Tibial nerve (tissue), 4 donors: ENCODE measurements around the gene HRH1. TPM values are rescaled to one million over a fixed set of nuclear protein-coding genes. Genes with fewer than 3 reads are reported as not detected.

ENCODE experiments used
- DNase-seq, 2 donors: peaks; one replicate each; pipeline ENCODE4 v3.0.0-alpha.2; 2019; ENCODE audit warnings: low spot score in 2 of 2
- H3K27ac ChIP-seq, 4 donors: fragments of 200-600 bp; sonication (generic) in 3 of 4; one replicate each; pipeline ENCODE4 v1.5.1; 2017 to 2019; ENCODE audit warnings: mild to moderate bottlenecking in 1 of 4
- H3K27me3 ChIP-seq, 2 donors: fragments of 200-600 bp; sonication (generic) in 1 of 2; one replicate each; pipeline versions ENCODE4 v1.5.1 to v1.6.0; 2017 to 2019
- H3K36me3 ChIP-seq, 3 donors: fragments of 200-600 bp; sonication (generic); one replicate each; pipeline ENCODE4 v1.5.1; 2018 to 2019
- H3K4me1 ChIP-seq, 4 donors: fragments of 200-600 bp; sonication (generic) in 3 of 4; one replicate each; pipeline ENCODE4 v1.5.1; 2017 to 2019
- H3K4me3 ChIP-seq, 4 donors: fragments of 200-600 bp; sonication (generic) in 3 of 4; one replicate each; pipeline ENCODE4 v1.5.1; 2017 to 2019; ENCODE audit warnings: mild to moderate bottlenecking in 1 of 4, moderate library complexity in 1 of 4
- H3K9me3 ChIP-seq, 4 donors: fragments of 200-600 bp; sonication (generic) in 3 of 4; one replicate each; pipeline ENCODE4 v1.5.1; 2017 to 2019
- CTCF ChIP-seq, 5 experiments: fragments of 200-600 bp in 3 of 5; fragments of 450-650 bp in 2 of 5; sonication (generic) in 3 of 5; IDR thresholded peaks; one replicate each; pipeline ENCODE4 v1.5.1; 2016 to 2019; ENCODE audit warnings: antibody characterized with exemption in 5 of 5, mild to moderate bottlenecking in 3 of 5, moderate library complexity in 2 of 5
- EP300 ChIP-seq, 2 donors: sonication (generic); formaldehyde crosslinking; IDR thresholded peaks; one replicate each; pipeline ENCODE4 v1.6.1; 2017; ENCODE audit warnings: antibody characterized with exemption in 2 of 2, mild to moderate bottlenecking in 1 of 2
- POLR2A ChIP-seq, 2 donors: fragments of 450-650 bp; IDR thresholded peaks; one replicate each; pipeline ENCODE4 v1.6.1; 2017; ENCODE audit warnings: antibody characterized with exemption in 2 of 2, mild to moderate bottlenecking in 2 of 2, moderate library complexity in 2 of 2
- WGBS, 2 donors: methylation state at CpG; one replicate each; pipeline ENCODE4 v1.1.5; 2018; 5-methylcytosine and 5-hydroxymethylcytosine counted together
- total RNA-seq, 4 donors: library from RNA; depleted of rRNA; stranded (reverse); fragments of >200 nt; gene quantifications; one replicate each; pipeline ENCODE4 v1.1.0, GENCODE V29; 2016

The HRH1 gene
- total RNA-seq, 4 donors from 2014 or later, result 13.8 to 20.3 (median 15.9) TPM

- Histone ChIP-seq H3K27ac (peak overlapping the region in 1 of 4 donors; percentile 41), H3K4me3 (no peak overlapping the region), H3K9me3 (no peaks in the 10 kb centered on the region), H3K27me3 (no peaks in the 10 kb centered on the region), H3K36me3 (peaks cover 0 to 2% (median 0%) of the 10 kb centered on the region in 3 donors), H3K4me1 (peaks cover 0 to 5% (median 0%) of the 10 kb centered on the region in 4 donors)
- WGBS, 2 donors, result 73 to 85% methylated on average over 3 of the region's 3 CpGs
- TF ChIP-seq EP300 (IDR thresholded peaks at IDR 0.05) (no peak), POLR2A (IDR thresholded peaks at IDR 0.05) (no peak), CTCF (IDR thresholded peaks at IDR 0.05) (no peak)
- no peak for DNase-seq
Observed at GRCh38 chr3:11238060-11238459, 83.8 kb downstream of the HRH1 start.

GRCh38 chr3:11238880-11239279, 84.6 kb downstream of the HRH1 start:
- Histone ChIP-seq H3K4me1 (peaks cover 0 to 5% (median 0%) of the 10 kb centered on the region in 4 donors), H3K36me3 (peaks cover 0 to 3% (median 0%) of the 10 kb centered on the region in 3 donors), H3K27ac (no peak overlapping the region), H3K4me3 (no peak overlapping the region), H3K27me3 (no peaks in the 10 kb centered on the region), H3K9me3 (no peaks in the 10 kb centered on the region)
- no peak for TF ChIP-seq CTCF (IDR thresholded peaks at IDR 0.05)
- no peak for DNase-seq
- WGBS, 2 donors, result 68 to 72% methylated on average over 1 of the region's 1 CpG

- Histone ChIP-seq H3K4me3 (no peak overlapping the region), H3K27ac (no peak overlapping the region), H3K4me1 (peaks cover 0 to 5% (median 0%) of the 10 kb centered on the region in 4 donors), H3K27me3 (no peaks in the 10 kb centered on the region), H3K36me3 (peaks cover 0 to 3% (median 0%) of the 10 kb centered on the region in 3 donors), H3K9me3 (no peaks in the 10 kb centered on the region)
- 41 to 59% methylated on average over 1 of the region's 1 CpG for WGBS, 2 donors
- TF ChIP-seq POLR2A (IDR thresholded peaks at IDR 0.05) (no peak), CTCF (IDR thresholded peaks at IDR 0.05) (no peak), EP300 (IDR thresholded peaks at IDR 0.05) (no peak)
- no peak for DNase-seq
Observed at GRCh38 chr3:11239796-11240195, 85.5 kb downstream of the HRH1 start.

- Histone ChIP-seq H3K27me3 (no peaks in the 10 kb centered on the region), H3K27ac (no peak overlapping the region), H3K9me3 (no peaks in the 10 kb centered on the region), H3K4me3 (no peak overlapping the region), H3K36me3 (peaks cover 0 to 3% (median 0%) of the 10 kb centered on the region in 3 donors), H3K4me1 (peaks cover 0 to 5% (median 0%) of the 10 kb centered on the region in 4 donors)
- no peak for DNase-seq
- no peak for TF ChIP-seq CTCF (IDR thresholded peaks at IDR 0.05)
- no peak for TF ChIP-seq EP300 (IDR thresholded peaks at IDR 0.05)
- no peak for TF ChIP-seq POLR2A (IDR thresholded peaks at IDR 0.05)
- 79 to 100% methylated on average over 1 of the region's 1 CpG for WGBS, 2 donors
Observed at GRCh38 chr3:11240496-11240895, 86.2 kb downstream of the HRH1 start.

GRCh38 chr3:11244121-11244677, 89.9 kb downstream of the HRH1 start:
- TF ChIP-seq EP300 (IDR thresholded peaks at IDR 0.05) (no peak), POLR2A (IDR thresholded peaks at IDR 0.05) (no peak), CTCF (IDR thresholded peaks at IDR 0.05) (no peak)
- Histone ChIP-seq H3K4me3 (no peak overlapping the region), H3K27me3 (no peaks in the 10 kb centered on the region), H3K36me3 (peaks cover 0 to 3% (median 0%) of the 10 kb centered on the region in 3 donors), H3K27ac (no peak overlapping the region), H3K9me3 (no peaks in the 10 kb centered on the region), H3K4me1 (no peaks in the 10 kb centered on the region)
- WGBS, 2 donors, result 80% methylated on average over 1 of the region's 1 CpG
- DNase-seq, result no peak
